Psoas muscle (tissue), 8 donors: Measurements from ENCODE around the gene SLC16A7. TPM values are rescaled to one million over a fixed set of nuclear protein-coding genes. Genes with fewer than 3 reads are reported as not detected.

Experiments
- ATAC-seq, 4 donors: fragments of 200-7000 bp; cut with Tn5 transposase; one replicate each; pipeline ENCODE4 v1.9.1; 2020; ENCODE audit warnings: moderate library complexity in 3 of 4, mild to moderate bottlenecking in 2 of 4
- DNase-seq, 2 donors: peaks; one replicate each; pipeline ENCODE4 v3.0.0-alpha.2; 2020
- H3K27ac ChIP-seq: fragments of 200-600 bp; one replicate; pipeline ENCODE4 v1.8.0; 2022
- H3K27me3 ChIP-seq, 3 donors: fragments of 200-600 bp in 1 of 3; one replicate each; pipeline versions ENCODE4 v1.6.1 to v1.8.0; 2013 to 2022; ENCODE audit warnings: low read length in 2 of 3, mild to moderate bottlenecking in 2 of 3, moderate library complexity in 1 of 3; ENCODE audit not compliant: insufficient read depth in 3 of 3
- H3K36me3 ChIP-seq, 2 donors: fragments of 200-600 bp in 1 of 2; one replicate each; pipeline versions ENCODE4 v1.6.1 to v1.8.0; 2013 to 2022; ENCODE audit warnings: low read depth in 1 of 2, mild to moderate bottlenecking in 1 of 2, moderate library complexity in 1 of 2; ENCODE audit not compliant: insufficient read depth in 1 of 2
- H3K4me1 ChIP-seq: fragments of 200-600 bp; one replicate; pipeline ENCODE4 v1.8.0; 2022
- H3K4me3 ChIP-seq: fragments of 200-600 bp; one replicate; pipeline ENCODE4 v1.8.0; 2022; ENCODE audit warnings: mild to moderate bottlenecking
- H3K9me3 ChIP-seq: fragments of 200-600 bp; one replicate; pipeline ENCODE4 v1.8.0; 2022
- WGBS, 3 donors: extraction: QIAGEN DNeasy Blood & Tissue Kit; methylation state at CpG; one replicate each; pipeline versions ENCODE4 v1.1.6 to v1.1.7; 2013; 5-methylcytosine and 5-hydroxymethylcytosine counted together
- intact Hi-C, 2 donors: fragments of 100-400 bp; cut with DNase I; formaldehyde crosslinking; loops; one replicate each; pipeline versions ENCODE4 v1.11.0 to v1.14.2; 2022
- polyA plus RNA-seq, 3 donors: library from polyadenylated mRNA; stranded (reverse); fragments of 200-250 nt; gene quantifications; one replicate each; pipeline ENCODE4 v1.2.3, GENCODE V29; 2013
- total RNA-seq, 4 donors: library from RNA; stranded (reverse); fragmentation: NEBNext Ultra II Directional in 2 of 4; extraction: Animal tissue kit (Norgen Biotek cat#: 25700) in 2 of 4; gene quantifications; one replicate each; pipeline versions ENCODE4 v1.2.1 to v1.2.4, GENCODE V29; 2021 to 2023
- TF ChIP-seq, protein P1 (sequence below): fragments of 200-600 bp; IDR thresholded peaks from one replicate; pipeline ENCODE4 v1.8.0; 2022; ENCODE audit warnings: antibody characterized with exemption
- donor health status: healthy with polysubstance abuse.
- donor health status: DM: no; HTN: no; CAD: no; lungs with moderate emphysema.
- donor health status: Bipolar disorder and iron deficiency.
- donor health status: healthy.
- donor health status: DM: yes; HTN: yes; CAD: no.
- donor health status: DM: no; HTN: no; CAD: no.
- donor health status: DM: no; HTN: no; CAD: no.
- donor health status: DM: yes; HTN: yes; CAD: no.

The SLC16A7 gene
- total and polyA plus RNA-seq, 7 donors, result 0.49 to 27.4 (median 5.0) TPM

DNA sequence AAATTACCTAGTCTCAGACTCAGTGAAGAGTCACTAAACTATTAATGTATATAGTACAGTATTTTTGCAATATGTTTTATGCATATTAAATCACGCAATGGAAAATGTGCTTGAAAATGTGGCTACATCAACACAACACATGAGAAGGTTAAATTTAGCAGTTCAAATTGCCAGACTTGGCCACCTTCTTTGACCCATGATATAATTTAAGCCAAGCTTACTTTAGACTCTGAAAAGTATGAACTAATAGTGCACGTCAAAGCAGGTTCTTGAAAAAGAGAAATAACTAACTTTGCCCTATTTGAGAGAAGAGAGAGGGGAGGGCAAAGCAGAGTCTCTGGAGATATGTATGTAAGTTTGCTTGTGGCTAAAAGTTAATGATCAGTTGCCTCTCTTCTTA is 68.7 kb downstream of the SLC16A7 start:
- intact Hi-C loops, result no loop called here
- H3K27ac ChIP-seq, result no peak overlapping the region
- no peaks in the 10 kb centered on the region for H3K36me3 ChIP-seq
- TF ChIP-seq, protein P1, sequence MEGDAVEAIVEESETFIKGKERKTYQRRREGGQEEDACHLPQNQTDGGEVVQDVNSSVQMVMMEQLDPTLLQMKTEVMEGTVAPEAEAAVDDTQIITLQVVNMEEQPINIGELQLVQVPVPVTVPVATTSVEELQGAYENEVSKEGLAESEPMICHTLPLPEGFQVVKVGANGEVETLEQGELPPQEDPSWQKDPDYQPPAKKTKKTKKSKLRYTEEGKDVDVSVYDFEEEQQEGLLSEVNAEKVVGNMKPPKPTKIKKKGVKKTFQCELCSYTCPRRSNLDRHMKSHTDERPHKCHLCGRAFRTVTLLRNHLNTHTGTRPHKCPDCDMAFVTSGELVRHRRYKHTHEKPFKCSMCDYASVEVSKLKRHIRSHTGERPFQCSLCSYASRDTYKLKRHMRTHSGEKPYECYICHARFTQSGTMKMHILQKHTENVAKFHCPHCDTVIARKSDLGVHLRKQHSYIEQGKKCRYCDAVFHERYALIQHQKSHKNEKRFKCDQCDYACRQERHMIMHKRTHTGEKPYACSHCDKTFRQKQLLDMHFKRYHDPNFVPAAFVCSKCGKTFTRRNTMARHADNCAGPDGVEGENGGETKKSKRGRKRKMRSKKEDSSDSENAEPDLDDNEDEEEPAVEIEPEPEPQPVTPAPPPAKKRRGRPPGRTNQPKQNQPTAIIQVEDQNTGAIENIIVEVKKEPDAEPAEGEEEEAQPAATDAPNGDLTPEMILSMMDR, result no peak
- H3K9me3 ChIP-seq, result no peaks in the 10 kb centered on the region
- no peaks in the 10 kb centered on the region for H3K4me1 ChIP-seq
- WGBS, 3 donors, result 48 to 49% (median 49%) methylated on average over 2 of the region's 2 CpGs
- no peak overlapping the region for H3K4me3 ChIP-seq
- ATAC-seq (no peak), DNase-seq (no peak)
- H3K27me3 ChIP-seq, result no peaks in the 10 kb centered on the region

DNA sequence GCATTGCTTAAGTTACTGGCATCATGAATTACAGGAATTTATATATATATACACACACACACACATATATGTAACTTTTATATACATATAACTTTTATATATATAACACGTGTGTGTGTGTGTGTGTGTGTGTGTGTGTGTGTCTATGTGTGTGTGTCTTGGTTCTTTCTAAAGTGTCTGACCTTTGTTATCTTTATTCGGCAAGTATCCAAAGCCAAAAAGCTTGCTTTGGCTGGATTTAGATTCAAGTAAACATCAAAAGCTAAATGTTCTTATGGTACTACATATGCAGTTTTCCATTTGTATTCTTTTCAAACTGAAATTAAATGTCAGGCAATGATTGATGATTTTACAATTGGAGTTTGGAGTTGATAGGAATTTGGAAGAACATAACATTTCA is 69.9 kb downstream of the SLC16A7 start:
- 63 to 85% (median 71%) methylated on average over 2 of the region's 2 CpGs for WGBS, 3 donors
- no peaks in the 10 kb centered on the region for H3K4me1 ChIP-seq
- DNase-seq (no peak), ATAC-seq (no peak)
- H3K36me3 ChIP-seq, result no peaks in the 10 kb centered on the region
- no peaks in the 10 kb centered on the region for H3K9me3 ChIP-seq
- intact Hi-C loops, result no loop called here
- TF ChIP-seq, protein P1, result no peak
- H3K27me3 ChIP-seq, result no peaks in the 10 kb centered on the region
- H3K27ac ChIP-seq, result no peak overlapping the region
- no peak overlapping the region for H3K4me3 ChIP-seq

DNA sequence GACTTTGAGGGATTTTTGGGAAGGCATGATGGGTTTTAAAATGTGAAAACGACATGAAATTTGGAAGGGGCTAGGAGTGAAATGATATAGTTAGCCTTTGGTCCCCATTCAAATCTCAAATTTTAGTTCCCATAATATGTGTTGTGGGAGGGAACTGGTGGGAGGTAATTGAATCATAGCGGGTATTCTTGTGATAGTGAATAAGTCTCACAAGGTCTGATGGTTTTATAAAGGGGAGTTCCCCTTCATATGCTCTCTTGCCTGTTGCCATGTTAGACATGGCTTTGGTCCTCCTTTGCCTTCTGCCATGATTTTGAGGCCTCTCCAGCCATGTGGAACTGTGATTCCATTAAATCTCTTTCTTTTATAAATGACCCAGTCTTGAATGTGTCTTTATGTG is 72.8 kb downstream of the SLC16A7 start:
- Histone ChIP-seq H3K9me3 (no peaks in the 10 kb centered on the region), H3K27me3 (no peaks in the 10 kb centered on the region), H3K4me1 (no peaks in the 10 kb centered on the region), H3K27ac (no peak overlapping the region), H3K4me3 (no peak overlapping the region), H3K36me3 (no peaks in the 10 kb centered on the region)
- TF ChIP-seq, protein P1, result no peak
- no peak for DNase-seq
- intact Hi-C loops, result no loop called here
- 86 to 95% (median 88%) methylated on average over 2 of the region's 2 CpGs for WGBS, 3 donors
- no peak for ATAC-seq

DNA sequence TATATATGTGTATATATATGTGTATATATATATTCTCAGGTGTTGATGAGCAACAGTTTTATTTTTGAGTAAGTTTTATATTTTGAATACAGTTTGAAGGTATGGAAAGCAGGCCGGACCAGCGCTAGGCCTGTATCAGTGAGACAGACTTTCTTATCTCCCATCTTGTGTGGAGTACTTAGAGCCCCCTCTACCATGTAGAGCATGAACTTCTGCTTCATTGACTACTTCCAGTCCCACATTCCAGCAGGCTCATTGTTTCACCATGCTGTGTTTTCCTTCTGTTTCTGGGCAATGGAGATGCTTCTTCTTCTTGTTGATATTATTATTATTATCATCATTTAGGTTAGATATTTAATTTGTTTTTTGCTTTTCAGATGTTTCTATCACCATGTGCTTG is 76.4 kb downstream of the SLC16A7 start:
- Histone ChIP-seq H3K4me1 (no peaks in the 10 kb centered on the region), H3K9me3 (no peaks in the 10 kb centered on the region), H3K36me3 (no peaks in the 10 kb centered on the region), H3K27ac (no peak overlapping the region), H3K4me3 (no peak overlapping the region), H3K27me3 (no peaks in the 10 kb centered on the region)
- ATAC-seq, result no peak
- WGBS, 3 donors, result 97 to 100% (median 98%) methylated on average over 2 of the region's 2 CpGs
- intact Hi-C loops, result no loop called here
- DNase-seq, result no peak
- TF ChIP-seq, protein P1, result no peak

DNA sequence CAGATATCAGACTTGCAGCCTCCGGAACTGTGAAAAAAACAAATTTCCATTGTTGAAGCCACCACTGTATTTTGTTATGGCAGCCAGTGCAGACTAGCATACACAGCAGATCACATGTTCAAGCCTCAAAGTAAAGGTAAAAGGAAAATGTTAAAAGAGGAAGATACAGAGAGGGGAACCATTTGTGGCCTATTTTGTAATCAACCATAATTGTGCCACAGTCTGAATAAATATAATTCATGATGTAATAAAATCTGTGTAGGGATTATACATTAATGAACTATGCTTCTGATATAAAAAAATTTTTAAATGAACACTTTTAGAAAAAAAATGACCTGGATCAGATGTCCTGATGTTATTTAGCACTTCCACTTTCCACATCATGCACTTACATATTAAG is 79.6 kb downstream of the SLC16A7 start:
- no peak for ATAC-seq
- Histone ChIP-seq H3K27me3 (no peaks in the 10 kb centered on the region), H3K36me3 (no peaks in the 10 kb centered on the region), H3K4me3 (no peak overlapping the region), H3K4me1 (no peaks in the 10 kb centered on the region), H3K27ac (no peak overlapping the region), H3K9me3 (no peaks in the 10 kb centered on the region)
- WGBS, 3 donors, result 84 to 95% (median 85%) methylated on average over 1 of the region's 1 CpG
- DNase-seq, result no peak
- intact Hi-C loops, result no loop called here
- TF ChIP-seq, protein P1, result no peak
